Measurements from ENCODE around the gene MORC2.

- TF ChIP-seq YY1 (IDR thresholded peaks at IDR 0.05) (no peak), CTCF (IDR thresholded peaks at IDR 0.05; ENCODE audit: low read depth, low read length, missing input control) (no peak), MAX (IDR thresholded peaks at IDR 0.05) (no peak), EGR1 (IDR thresholded peaks at IDR 0.05; ENCODE audit: low read depth in 2 of 2) (no peak), TAF1 (conservative IDR thresholded peaks at IDR 0.05) (no peak), RAD21 (IDR thresholded peaks at IDR 0.05) (no peak)
Measured at GRCh38 chr22:30931541-30932300, 36.9 kb downstream of the MORC2 start.
